ENCODE data around the gene ANO9.
"Not testable (repeated sequence)": the region's sequence is repeated elsewhere in the genome, so short reads cannot be mapped to it uniquely, and the experiment has no call there.

The ANO9 gene

GRCh38 chr11:416757-417621 is 24.8 kb downstream of the ANO9 start:
- TF ChIP-seq POLR2A (IDR thresholded peaks at IDR 0.05; ENCODE audit: low read depth, low read length): no peak
- no peak for DNase-seq (ENCODE audit: insufficient read length, low spot score)
- no peak for FAIRE-seq

DNA sequence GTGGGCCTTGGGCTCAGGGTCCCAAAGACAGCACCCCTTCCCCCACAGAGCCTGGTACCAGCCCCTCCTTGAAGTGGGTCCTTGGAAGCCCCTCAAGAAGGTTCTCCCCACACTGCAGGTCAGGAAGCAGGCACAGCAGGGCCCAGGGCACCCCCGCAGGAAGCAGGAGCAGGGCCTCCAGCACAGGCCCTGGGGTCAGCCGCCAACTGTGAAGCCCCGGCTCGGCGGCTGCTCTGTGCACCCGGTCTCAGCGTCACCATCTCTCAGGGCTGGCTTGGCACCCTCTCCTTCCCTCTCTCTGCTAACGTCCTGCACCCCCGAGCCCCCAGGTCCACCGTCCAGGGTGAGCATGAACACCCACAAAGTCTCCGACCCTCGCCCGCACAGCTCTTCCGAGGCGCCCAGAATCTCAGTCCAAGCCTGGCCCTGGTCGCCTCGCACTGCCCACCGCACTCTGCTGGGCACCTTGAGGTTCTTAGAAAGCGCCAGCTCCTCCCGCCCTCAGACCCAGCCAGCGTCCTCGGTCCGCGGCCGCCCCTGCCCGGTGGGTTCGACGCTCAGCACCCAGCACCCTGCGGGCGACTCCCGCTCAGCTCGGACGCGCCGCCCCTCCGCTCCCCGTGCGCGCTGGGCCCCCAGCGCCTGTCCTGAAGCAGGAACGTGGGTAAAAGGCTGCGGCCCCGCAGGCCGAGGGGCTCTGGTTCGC is 25.6 kb downstream of the ANO9 start:
- no peak for FAIRE-seq
- TF ChIP-seq POLR2A (IDR thresholded peaks at IDR 0.05; ENCODE audit: low read depth, low read length): no peak
- DNase-seq (ENCODE audit: insufficient read length, low spot score): no peak

GRCh38 chr11:415640-416041 is 26.2 kb downstream of the ANO9 start:
- no peak for FAIRE-seq
- TF ChIP-seq POLR2A (IDR thresholded peaks at IDR 0.05; ENCODE audit: low read depth, low read length): no peak
- no peak for DNase-seq (ENCODE audit: insufficient read length, low spot score)

- FAIRE-seq (no peak), DNase-seq (ENCODE audit: insufficient read length, low spot score) (no peak)
- TF ChIP-seq POLR2A (IDR thresholded peaks at IDR 0.05; ENCODE audit: low read depth, low read length): no peak
These were observed 27.4 kb downstream of the ANO9 start for GRCh38 chr11:414318-414857.

DNA sequence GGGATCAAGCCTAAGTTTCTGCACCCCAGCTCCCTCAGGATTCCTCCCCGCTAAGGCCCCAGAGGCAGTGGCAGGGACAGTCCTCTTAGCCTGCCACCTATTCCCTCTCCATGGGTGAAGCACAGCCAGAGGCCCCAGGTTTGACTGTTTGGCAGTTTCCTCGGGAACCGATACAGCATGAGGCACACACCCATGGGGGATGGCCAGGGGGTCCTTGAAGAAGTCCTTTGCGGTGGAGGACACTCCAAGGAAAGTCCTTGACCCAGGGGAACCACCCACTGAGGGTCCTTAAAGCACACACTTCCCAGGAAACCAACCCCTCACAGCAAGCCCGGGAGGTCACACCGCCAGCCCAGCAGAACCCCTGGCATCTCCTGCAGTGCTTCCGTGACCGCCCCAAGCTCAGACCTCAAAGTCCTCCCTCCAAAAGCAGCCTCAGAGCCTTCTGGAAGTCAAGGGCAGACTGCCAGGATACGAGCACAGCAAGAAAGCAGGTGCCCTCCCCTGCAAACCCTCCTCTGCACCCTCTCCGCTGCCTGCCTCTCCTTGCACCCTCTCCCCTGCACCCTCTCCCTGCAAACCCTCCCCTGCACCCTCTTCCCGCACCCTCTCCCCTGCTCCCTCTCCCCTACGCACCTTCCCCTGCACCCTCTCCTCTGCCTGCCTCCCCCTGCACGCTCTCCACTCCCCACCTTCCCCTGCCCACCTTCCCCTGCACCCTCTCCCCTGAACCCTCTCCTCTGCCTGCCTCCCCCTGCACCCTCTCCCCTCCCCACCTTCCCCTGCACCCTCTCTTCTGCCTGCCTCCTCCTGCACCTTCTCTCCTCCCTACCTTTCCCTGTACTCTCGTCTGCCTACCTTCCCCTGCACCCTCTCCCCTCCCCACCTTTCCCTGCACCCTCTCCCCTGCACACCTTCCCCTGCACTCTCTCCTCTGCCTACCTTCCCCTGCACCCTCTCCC is 28.4 kb downstream of the ANO9 start:
- DNase-seq (ENCODE audit: insufficient read length, low spot score): no peak
- FAIRE-seq: no peak
- TF ChIP-seq POLR2A (IDR thresholded peaks at IDR 0.05; ENCODE audit: low read depth, low read length): no peak

- FAIRE-seq (no peak), DNase-seq (ENCODE audit: insufficient read length, low spot score) (no peak)
- TF ChIP-seq POLR2A (IDR thresholded peaks at IDR 0.05; ENCODE audit: low read depth, low read length): no peak
These were observed 29.1 kb downstream of the ANO9 start for GRCh38 chr11:412641-413119.

GRCh38 chr11:411520-411919 is 30.3 kb downstream of the ANO9 start:
- not testable (repeated sequence) for FAIRE-seq; DNase-seq (ENCODE audit: insufficient read length, low spot score)

DNA sequence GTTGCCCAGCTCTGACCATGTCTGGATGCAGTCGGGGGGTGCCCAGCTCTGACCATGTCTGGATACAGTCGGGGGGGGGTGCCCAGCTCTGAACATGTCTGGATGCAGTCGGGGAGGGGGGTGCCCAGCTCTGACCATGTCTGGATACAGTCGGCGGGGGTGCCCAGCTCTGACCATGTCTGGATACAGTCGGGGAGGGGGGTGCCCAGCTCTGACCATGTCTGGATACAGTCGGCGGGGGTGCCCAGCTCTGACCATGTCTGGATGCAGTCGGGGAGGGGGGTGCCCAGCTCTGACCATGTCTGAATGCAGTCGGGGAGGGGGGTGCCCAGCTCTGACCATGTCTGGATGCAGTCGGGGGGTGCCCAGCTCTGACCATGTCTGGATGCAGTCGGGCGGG is 31.1 kb downstream of the ANO9 start:
- not testable (repeated sequence) for FAIRE-seq; DNase-seq (ENCODE audit: insufficient read length, low spot score)

GRCh38 chr11:409600-410483 is 32.0 kb downstream of the ANO9 start:
- FAIRE-seq (no peak), DNase-seq (ENCODE audit: insufficient read length, low spot score) (no peak)
- TF ChIP-seq POLR2A (IDR thresholded peaks at IDR 0.05; ENCODE audit: low read depth, low read length): no peak

DNA sequence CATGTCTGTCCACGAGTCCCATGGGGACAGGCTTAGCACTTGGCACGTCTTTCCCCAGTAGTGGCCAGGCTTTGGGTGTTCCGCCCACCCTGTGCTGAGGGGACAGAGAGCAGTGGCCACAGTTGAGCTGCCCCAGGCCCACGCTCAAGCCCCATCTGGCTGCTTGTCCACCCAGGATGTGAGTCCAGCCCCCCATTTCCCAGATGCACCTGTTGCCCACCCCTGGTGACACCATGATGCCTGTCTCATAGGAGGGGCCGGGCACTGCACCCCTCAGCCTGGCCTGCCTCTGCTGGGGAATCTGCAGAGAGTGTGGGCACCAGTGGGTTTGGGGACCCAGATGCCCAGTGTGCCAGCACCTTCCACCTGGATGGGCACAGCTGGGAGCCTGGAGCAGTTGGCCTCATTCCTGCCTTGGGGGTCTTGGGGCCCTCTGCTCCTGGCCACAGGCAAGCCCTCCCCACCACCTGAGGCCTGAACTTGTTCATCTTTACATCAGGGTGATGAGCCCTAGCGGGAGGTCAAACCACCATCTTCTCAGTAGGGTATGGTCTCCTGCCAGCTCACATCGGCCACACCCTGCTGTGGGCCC is 32.7 kb downstream of the ANO9 start:
- DNase-seq (ENCODE audit: insufficient read length, low spot score) (no peak), FAIRE-seq (no peak)
- TF ChIP-seq POLR2A (IDR thresholded peaks at IDR 0.05; ENCODE audit: low read depth, low read length): no peak

DNA sequence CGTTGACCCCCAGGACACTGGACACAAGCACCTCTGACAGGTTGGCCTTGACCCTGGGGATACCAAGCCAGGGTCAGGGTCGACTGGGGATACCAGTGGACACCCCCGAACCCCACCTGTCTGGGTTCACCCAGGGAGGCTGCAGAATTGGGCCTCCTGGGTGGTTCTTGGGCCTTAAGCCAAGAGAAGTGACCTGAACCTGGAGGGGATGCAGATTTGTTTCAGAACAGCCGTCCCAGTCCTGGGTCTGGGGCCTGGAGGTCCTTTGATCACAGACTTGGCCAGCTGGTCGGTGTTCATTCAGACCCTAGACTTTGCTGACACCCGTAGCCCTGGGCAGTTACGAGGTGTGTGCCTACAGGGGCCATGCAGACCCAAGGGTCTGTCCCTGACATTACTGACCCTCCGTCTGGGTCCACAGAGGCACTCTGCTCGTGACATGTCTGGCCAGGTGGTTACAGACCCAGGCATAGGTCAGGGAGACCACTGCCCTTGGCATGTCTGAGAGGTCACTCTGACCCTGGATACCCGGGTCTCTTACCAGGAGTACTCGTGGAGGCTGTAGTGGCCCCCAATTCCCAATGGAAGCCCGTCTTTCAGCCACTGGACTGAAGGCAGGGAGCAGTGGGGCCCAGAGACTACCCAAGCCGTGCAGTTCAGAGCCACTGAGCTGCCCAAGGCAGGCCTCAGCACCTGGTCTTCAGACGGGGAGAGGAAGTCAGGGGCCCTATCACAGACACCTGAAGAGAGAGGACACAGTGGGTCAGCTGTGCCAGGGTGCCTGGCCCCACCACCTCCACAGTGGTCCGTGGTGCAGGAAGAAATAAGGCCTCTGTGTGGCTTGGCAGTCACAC is 33.4 kb downstream of the ANO9 start:
- TF ChIP-seq POLR2A (IDR thresholded peaks at IDR 0.05; ENCODE audit: low read depth, low read length): no peak

More for the DNA sequence above, 33.4 kb downstream of the ANO9 start:
- FAIRE-seq: no peak
- DNase-seq (ENCODE audit: insufficient read length, low spot score): no peak
